Embryonic facial prominence (tissue), 1 donor: ENCODE results near the gene NOBOX.
"Not testable (repeated sequence)": the region's sequence is repeated elsewhere in the genome, so short reads cannot be mapped to it uniquely, and the experiment has no call there.

ENCODE experiments used
- DNase-seq: peaks from one replicate; pipeline ENCODE4 v3.0.0-alpha.2; 2016; ENCODE audit errors: extremely low spot score

Gene NOBOX

GRCh38 chr7:144403649-144404061 is at the start of gene NOBOX:
Gene NOBOX (minus strand): TSS chr7:144403693.
- DNase-seq = no peak

DNA sequence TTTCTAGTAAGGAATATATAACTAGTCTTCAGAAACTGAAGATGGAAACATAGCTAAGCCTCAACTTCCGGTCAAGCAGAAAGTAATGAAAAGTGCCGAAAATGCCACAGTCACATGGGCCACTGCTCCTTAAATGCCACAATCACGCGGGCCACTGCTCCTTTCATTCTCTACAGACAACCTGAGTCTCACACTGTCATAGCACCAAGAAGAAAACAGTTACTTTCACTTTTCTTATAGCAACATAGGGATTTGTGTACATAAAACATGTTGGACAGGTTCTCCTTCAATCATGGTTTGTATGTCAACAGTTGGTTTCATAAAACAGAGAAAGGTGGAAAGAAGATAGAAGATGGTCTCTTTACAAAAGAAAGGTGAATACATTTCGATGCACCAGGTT is 48.6 kb upstream of the NOBOX start:
- no peak for DNase-seq

DNA sequence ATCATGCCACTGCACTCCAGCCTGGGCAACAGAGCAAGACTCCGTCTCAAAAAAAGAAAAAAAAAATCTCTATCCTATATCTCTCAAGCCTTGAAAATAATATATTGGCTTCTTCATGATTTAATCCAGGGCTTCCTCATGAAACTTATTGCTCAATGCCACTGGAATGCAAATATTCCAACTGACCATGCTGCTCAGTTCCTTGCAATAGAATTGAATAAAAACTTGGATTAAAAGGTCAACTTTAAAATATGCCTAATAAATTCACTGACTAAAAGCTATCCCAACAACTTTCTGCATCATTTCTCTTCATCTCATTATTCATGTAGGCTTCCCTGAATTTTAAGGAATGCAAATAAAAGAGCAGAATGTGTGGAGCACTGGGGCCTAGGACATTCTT is 42.1 kb upstream of the NOBOX start:
- no peak for DNase-seq

- DNase-seq = no peak
Observed at GRCh38 chr7:144439717-144440205, 36.3 kb upstream of the NOBOX start.

DNA sequence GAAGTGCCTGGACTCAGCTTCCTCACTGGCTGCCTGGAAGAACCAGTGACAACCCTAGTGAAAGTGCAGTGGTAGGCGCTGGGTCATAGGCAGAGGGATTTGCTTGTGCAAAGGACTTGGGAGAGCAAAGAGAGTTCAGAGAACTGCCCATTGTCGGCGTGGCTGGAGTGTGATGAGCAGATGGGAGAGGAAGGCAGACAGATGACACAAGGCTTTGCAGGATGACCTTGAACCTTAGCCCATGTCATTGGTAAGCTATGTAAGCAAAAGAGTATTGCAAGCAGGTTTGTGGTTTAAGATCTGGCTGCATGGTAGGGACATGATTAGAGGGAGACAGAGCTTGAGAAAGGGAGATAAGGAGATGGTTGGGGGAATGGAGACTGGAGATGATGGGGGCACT is 35.3 kb upstream of the NOBOX start:
- DNase-seq = no peak

DNA sequence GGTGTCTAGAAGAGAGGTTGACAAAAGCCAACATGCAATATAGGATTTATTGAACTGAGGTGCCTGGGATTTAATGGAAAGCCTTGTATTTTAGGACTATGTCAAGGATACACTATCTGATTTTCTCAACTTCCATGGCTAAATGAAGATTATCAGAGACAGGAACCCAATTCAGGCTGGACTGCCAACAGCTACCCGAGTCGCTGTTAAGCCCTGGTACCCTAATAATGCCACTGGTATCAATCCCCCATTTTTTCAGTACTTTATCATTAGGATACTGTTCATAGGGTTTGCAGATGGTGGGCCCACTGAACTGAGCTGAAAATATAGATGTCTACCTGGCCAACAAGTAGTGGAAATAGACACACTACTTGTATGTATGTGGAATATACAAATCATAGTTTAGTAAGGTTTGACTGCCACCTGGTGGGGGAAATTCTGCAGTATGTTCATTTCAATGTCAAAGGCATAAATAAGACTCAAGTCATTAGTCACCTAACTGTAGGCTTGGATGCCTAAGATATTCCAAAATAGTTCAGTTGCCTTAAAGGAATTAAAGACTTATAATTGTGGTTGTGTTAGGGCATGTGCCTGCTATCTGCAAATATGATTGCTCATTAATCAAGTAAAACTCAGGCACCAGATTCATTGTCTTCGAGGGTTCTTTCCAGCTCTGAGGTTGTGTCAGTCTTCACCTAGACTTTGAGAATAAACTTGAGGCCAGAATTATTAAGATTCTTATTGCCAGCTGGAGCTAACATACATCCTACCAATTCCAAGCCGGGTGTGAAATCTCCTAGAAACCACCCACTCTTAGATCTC is 34.1 kb upstream of the NOBOX start:
- DNase-seq = no peak

- DNase-seq = no peak
Observed at GRCh38 chr7:144436500-144436899, 33.0 kb upstream of the NOBOX start.

DNA sequence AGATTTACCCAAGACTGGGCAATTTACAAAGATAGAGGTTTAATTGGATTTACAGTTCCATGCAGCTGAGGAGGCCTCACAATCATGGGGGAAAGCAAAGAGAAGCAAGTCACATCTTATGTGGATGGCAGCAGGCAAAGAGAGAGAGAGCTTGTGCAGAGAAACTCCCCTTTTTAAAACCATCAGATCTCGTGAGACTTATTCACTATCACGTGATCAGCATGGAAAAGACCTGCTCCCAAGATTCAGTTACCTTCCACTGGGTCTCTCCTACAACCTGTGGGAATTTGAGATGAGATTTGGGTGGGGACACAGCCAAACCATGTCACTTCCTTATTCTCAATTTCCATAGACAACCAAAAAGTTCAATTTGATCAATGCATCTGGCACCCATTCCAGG is 24.9 kb upstream of the NOBOX start:
- no peak for DNase-seq

- not testable (repeated sequence) for DNase-seq
Observed at GRCh38 chr7:144427539-144427938, 24.0 kb upstream of the NOBOX start.

GRCh38 chr7:144418931-144419330 is 15.4 kb upstream of the NOBOX start:
- not testable (repeated sequence) for DNase-seq

DNA sequence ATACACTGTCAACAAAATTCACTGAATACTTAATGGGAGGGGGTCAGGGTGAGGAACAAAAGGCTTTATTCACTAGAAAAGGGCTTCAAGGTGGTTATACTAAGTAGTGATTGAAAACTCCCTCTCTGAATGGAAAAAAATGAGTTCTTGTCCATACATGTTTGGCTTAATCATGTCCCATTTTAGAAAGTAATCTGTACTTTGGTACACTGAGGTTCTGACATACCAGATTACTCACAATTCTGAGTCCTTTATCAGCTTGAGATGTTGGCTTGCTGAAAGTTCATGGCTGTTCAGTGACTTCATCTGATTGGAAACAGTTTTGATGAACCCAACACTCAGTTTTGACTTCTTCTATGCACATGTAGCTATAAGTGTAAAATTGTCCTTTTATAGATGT is 12.8 kb upstream of the NOBOX start:
- DNase-seq = no peak

GRCh38 chr7:144415858-144416257 is 12.4 kb upstream of the NOBOX start:
- DNase-seq = no peak

- no peak for DNase-seq
Observed at GRCh38 chr7:144414815-144415214, 11.3 kb upstream of the NOBOX start.

- DNase-seq = no peak
Observed at GRCh38 chr7:144410441-144410840, 6.9 kb upstream of the NOBOX start.

DNA sequence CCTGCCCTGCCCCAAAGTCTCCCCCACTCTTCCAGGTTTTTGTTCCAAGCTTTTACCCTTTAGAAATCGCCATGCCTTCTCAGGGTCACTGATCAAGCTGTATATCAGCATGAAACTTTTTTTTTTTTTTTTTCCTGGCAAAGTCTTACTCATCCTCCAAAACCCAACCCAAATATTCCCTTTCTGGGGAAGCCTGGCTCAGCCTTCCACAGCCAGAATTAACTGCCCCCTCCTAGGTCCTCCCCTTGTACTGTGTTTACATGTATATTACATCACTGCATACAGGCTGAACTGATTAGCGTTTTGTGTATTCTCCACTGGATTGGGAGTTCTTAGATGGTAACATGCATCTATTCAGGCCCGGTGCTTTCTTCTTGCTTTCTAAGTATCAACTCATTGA is 4.6 kb upstream of the NOBOX start:
- no peak for DNase-seq

DNA sequence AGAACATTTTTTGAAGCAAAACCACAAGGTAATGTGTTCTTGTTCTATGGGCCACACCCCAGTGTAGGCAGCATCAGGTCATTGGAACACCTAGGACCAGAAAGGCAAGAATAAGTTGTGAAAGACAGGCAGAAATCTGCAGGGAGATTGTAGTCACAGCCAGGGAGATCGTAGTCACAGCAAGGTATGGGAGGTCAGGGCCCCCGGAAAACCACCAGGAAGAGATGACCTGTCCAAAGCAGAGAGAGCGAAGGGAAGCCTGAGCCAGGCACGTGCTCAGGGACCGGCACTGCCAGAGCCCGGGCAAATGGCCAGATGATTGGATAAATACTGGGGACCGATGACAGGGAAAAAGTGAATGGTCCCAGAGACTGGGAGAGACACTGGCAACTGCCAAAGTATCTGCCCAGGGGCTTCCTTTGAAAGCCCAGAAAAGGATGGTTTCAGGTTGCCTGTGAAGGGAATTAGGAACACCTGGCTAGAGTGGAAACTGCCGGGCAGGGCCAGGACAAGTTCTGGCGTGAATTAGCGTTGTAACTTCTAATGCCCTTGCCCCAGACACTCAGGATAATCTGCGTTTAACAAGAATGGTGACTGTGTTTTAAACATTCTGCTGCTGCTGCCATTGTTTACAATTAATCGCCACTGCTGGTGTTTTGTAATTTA is 3.9 kb upstream of the NOBOX start:
- no peak for DNase-seq

GRCh38 chr7:144404946-144405345 is 1.5 kb upstream of the NOBOX start:
- no peak for DNase-seq

DNA sequence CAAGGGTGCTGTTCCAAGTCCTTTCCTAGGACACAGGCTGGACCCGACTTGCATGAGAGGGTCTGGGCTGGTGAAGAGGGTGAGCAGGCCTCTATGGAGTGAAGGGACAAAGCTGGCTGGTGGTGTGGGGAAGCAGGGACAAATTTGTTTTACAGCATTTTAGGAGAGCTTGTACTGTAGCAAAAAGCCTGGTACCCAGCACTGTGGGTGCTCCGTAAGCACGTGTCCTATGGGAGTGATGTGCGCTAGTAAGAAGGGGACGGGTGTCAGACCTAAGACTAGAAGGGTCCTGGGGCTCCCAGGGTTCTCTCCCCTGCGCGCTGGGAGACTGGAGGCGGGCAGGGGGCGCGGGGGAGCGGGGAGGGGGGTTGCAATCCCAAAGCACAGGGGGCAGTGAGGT is 391 bp downstream of the NOBOX start:
- no peak for DNase-seq

- no peak for DNase-seq
Observed at GRCh38 chr7:144401490-144401889, 2.0 kb downstream of the NOBOX start.

DNA sequence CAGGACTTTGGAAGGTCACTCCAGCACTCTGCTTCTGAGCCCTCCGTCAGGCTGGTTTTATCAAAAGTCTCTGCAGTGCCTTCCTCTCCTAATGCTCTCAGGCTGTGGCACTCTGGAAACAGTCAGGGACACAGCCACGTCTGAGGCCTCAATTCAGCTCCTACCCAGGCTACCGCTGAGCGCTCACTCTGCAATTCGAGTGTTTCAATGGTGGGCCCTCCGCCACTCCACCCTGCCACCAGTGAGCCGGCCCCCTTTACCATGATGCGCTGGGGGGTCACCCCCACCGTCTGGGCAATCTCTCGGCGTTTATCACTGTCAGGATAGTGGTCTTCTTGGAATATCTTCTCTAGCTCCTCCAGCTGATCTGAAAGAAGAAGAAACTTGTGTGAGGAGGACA is 3.5 kb downstream of the NOBOX start:
- DNase-seq = no peak

DNA sequence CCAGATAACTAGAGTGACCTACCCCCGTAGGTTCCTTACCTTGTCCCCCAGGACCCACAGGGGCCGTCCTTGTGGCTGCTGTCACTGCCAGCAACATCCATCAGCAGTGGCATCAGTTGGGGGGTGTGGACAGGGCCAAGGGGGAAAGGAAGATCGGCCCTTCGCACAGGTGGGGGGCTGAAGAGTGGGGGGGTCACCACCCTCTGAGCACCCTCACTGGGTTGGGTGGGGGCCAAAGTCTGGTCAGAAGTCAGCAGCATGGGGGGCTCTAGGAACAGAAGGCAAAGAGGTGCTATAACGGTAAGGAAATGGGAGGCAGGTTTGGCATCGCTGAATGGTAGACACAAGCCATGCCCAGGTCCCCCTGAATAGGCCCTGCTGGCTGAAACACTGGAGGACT is 4.6 kb downstream of the NOBOX start:
- no peak for DNase-seq

GRCh38 chr7:144398291-144398690 is 5.2 kb downstream of the NOBOX start:
- no peak for DNase-seq

- no peak for DNase-seq
Observed at GRCh38 chr7:144397086-144397485, 6.4 kb downstream of the NOBOX start.
